ENCODE results near the gene HCFC1. TPM values are rescaled to one million over a fixed set of nuclear protein-coding genes. Genes with fewer than 3 reads are reported as not detected.

Gene HCFC1
- total RNA-seq, 2 experiments from 2014 or later, result 45.9 to 50.2 TPM

DNA sequence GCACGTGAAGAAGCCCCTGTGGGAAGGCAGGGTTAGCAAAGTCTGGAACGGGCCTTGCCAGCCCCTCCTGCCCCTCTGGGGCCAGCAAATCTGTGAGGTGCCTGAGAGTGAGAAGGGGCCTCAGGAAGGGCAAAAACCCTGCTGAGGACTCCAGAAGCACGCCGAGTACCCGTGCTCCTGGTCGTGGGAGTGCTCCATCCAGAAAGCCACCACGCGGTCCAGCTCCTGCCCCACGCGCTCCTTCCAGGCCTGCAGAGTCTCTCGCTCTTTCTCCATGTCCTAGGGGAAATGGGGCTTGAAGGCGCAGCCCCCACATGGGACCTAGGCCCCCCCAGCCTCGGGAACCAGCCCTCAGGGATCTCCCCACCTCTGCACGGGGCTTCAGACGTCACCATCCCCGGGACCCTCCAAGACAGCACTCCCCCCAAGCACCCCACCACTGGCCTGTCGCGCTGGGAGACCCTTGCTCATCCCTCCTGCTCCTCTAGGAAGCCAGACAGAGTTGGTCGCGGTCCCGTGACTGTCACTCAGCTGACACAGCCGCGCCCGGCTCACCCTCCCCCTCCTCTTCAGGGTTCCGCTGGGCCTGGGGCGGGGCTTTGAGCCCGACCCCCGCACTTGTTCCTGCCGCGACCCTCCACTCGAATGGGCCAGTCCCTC, 27.3 kb downstream of the HCFC1 start, which contains the start of gene RENBP:
RENBP (minus strand) TSS at position 504 of the 660 bp plus-strand sequence; CDS start at position 471, 33 bp downstream.
- TF ChIP-seq, protein P1, sequence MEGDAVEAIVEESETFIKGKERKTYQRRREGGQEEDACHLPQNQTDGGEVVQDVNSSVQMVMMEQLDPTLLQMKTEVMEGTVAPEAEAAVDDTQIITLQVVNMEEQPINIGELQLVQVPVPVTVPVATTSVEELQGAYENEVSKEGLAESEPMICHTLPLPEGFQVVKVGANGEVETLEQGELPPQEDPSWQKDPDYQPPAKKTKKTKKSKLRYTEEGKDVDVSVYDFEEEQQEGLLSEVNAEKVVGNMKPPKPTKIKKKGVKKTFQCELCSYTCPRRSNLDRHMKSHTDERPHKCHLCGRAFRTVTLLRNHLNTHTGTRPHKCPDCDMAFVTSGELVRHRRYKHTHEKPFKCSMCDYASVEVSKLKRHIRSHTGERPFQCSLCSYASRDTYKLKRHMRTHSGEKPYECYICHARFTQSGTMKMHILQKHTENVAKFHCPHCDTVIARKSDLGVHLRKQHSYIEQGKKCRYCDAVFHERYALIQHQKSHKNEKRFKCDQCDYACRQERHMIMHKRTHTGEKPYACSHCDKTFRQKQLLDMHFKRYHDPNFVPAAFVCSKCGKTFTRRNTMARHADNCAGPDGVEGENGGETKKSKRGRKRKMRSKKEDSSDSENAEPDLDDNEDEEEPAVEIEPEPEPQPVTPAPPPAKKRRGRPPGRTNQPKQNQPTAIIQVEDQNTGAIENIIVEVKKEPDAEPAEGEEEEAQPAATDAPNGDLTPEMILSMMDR (IDR thresholded peaks at IDR 0.05), result no peak
- Histone ChIP-seq H3K36me3 (ENCODE audit: insufficient read depth, low read length) (peaks cover 8% of the 10 kb centered on the region), H3K4me1 (ENCODE audit: insufficient read depth, low read length) (peaks cover 54% of the 10 kb centered on the region), H3K4me3 (ENCODE audit: low read length) (peak within 1 kb of the TSS; percentile 54), H3K27me3 (ENCODE audit: control insufficient read depth in 1 of 2, insufficient read depth in 2 of 2, low read length in 2 of 2) (no peaks in the 10 kb centered on the region), H3K27ac (ENCODE audit: low read depth in 1 of 2, low read length in 2 of 2) (no peak within 1 kb of the TSS), H3K9me3 (ENCODE audit: control insufficient read depth in 1 of 2, insufficient read depth in 1 of 2, low read length in 2 of 2) (no peaks in the 10 kb centered on the region)
- DNase-seq, result peak in 10 of 14 experiments; percentile 33 to 69 (median 51)
- ChIA-PET CTCF (interaction anchor here (0.8 to 1.4 kb wide), 3 partner anchors 19 to 180 kb away, joined by 3 to 6 read pairs (median 5); partner anchors contain the start of gene PLXNB3), POLR2A (interaction anchor here (1.1 to 10.3 kb wide), 5 partner anchors 9 to 33 kb away, joined by 3 to 196 read pairs (median 3); partner anchors contain the start of genes ARHGAP4 and NAA10)
- ATAC-seq (ENCODE audit: poor library complexity), result peak; percentile 59
- Mint-ChIP-seq H3K4me3 (peak within 1 kb of the TSS; percentile 86), H3K9me3 (no peaks in the 10 kb centered on the region), H3K4me1 (ENCODE audit: low read depth) (peaks cover 20% of the 10 kb centered on the region), H3K27ac (peak within 1 kb of the TSS; percentile 76), H3K36me3 (ENCODE audit: low read depth) (peaks cover 6% of the 10 kb centered on the region), H3K27me3 (no peaks in the 10 kb centered on the region)
- intact Hi-C loops (cut with DNase I, micrococcal nuclease), result loop anchor here in 1 of 2 experiments (10.0 kb wide), 1 partner anchor 989 kb away; no protein-coding TSS in a partner anchor

DNA sequence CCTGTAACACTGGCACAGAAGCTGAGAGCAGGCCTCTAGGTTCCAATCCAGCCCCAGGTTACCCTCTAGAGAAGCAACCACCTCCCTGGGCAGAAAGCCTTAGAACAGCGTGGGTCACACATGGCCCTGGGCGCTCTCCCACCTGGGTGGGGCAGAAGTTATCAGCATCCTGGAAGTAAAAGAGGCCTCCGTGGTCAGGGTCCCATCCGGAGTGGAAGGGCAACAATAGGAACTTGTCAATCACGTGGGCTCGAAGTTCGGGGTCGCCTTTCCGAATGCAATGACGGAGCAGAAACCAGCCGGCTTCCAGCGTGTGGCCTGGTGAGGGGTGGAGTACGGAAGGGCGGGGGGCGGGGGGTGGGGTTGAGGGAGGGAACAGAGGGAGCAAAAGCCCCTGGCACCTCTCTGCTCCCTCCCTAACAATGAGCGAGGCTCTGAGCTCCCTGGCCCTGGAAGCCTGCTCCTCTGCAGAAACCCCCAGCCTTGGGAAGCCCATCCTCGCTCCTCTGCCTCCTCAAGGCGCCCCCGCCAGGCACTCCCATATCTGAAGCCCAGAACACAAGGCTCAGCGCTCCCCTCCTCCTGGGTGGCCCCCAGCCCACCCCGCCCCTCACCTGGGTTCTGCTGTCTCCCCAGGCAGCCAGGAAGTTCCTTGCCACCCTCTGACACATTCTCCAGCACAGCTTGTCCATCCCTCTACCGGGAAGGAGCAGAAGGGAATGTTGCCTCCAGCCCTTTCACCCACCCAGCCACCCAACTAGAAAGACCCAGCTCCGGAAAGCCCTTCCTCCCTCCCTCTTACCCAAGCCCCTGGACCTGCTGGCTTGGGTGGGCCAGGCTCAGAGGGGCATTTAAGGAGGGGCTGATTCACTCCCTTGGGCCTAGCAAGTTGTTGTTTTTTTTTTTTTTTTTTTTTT, 30.0 kb downstream of the HCFC1 start:
- Mint-ChIP-seq H3K9me3 (no peaks in the 10 kb centered on the region), H3K36me3 (ENCODE audit: low read depth) (no peaks in the 10 kb centered on the region), H3K4me3 (peak overlapping the region; percentile 68), H3K27ac (peak overlapping the region; percentile 56), H3K27me3 (no peaks in the 10 kb centered on the region), H3K4me1 (ENCODE audit: low read depth) (peaks cover 18% of the 10 kb centered on the region)
- Histone ChIP-seq H3K9me3 (ENCODE audit: control insufficient read depth in 1 of 2, insufficient read depth in 1 of 2, low read length in 2 of 2) (no peaks in the 10 kb centered on the region), H3K4me3 (ENCODE audit: low read length) (no peak overlapping the region), H3K36me3 (ENCODE audit: insufficient read depth, low read length) (no peaks in the 10 kb centered on the region), H3K4me1 (ENCODE audit: insufficient read depth, low read length) (peaks cover 35% of the 10 kb centered on the region), H3K27ac (ENCODE audit: low read depth in 1 of 2, low read length in 2 of 2) (no peak overlapping the region), H3K27me3 (ENCODE audit: control insufficient read depth in 1 of 2, insufficient read depth in 2 of 2, low read length in 2 of 2) (no peaks in the 10 kb centered on the region)
- ChIA-PET POLR2A (interaction anchor here (10.3 kb wide), 1 partner anchor 16 kb away, joined by 196 read pairs; the partner anchor contains the start of gene ARHGAP4), CTCF (no interaction called here)
- intact Hi-C loops (cut with DNase I, micrococcal nuclease), result loop anchor here in 1 of 2 experiments (10.0 kb wide), 1 partner anchor 987 kb away; no protein-coding TSS in a partner anchor
- ATAC-seq (ENCODE audit: poor library complexity) (no peak), DNase-seq (no peak)
- TF ChIP-seq, protein P1 (IDR thresholded peaks at IDR 0.05), result no peak

DNA sequence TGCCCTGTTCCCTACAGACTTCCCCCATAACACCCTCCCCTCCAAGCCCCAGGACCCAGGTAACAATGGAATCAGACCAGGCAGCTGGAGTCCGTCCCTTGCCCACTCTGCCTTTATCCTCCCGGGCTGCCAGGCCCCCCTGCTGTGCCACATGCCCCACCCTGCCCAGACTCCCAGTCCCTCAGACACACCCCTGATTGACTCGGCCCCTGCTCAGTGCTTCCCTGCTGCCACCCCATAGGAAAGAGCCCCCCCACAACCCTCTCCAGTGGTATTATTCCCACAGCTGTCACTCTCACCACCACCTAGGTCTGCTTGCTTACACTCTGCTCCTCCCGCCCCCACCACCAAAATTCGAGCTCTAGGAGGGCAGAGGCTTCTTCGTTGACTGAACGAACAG, 32.0 kb downstream of the HCFC1 start:
- intact Hi-C loops (cut with DNase I, micrococcal nuclease), result no loop called here
- TF ChIP-seq, protein P1 (IDR thresholded peaks at IDR 0.05), result no peak
- Mint-ChIP-seq H3K27me3 (no peaks in the 10 kb centered on the region), H3K4me3 (no peak overlapping the region), H3K36me3 (ENCODE audit: low read depth) (no peaks in the 10 kb centered on the region), H3K4me1 (ENCODE audit: low read depth) (peaks cover 21% of the 10 kb centered on the region), H3K9me3 (no peaks in the 10 kb centered on the region), H3K27ac (no peak overlapping the region)
- CTCF ChIA-PET, result interaction anchor here (1.4 kb wide), 1 partner anchor 16 kb away, joined by 3 read pairs; no protein-coding TSS in a partner anchor
- DNase-seq (no peak), ATAC-seq (ENCODE audit: poor library complexity) (no peak)
- Histone ChIP-seq H3K27me3 (ENCODE audit: control insufficient read depth in 1 of 2, insufficient read depth in 2 of 2, low read length in 2 of 2) (no peaks in the 10 kb centered on the region), H3K27ac (ENCODE audit: low read depth in 1 of 2, low read length in 2 of 2) (no peak overlapping the region), H3K36me3 (ENCODE audit: insufficient read depth, low read length) (no peaks in the 10 kb centered on the region), H3K4me1 (ENCODE audit: insufficient read depth, low read length) (peaks cover 36% of the 10 kb centered on the region), H3K4me3 (ENCODE audit: low read length) (no peak overlapping the region), H3K9me3 (ENCODE audit: control insufficient read depth in 1 of 2, insufficient read depth in 1 of 2, low read length in 2 of 2) (no peaks in the 10 kb centered on the region)
- POLR2A ChIA-PET, result interaction anchor here (0.8 to 6.3 kb wide), 4 partner anchors 11 to 14 kb away, joined by 3 to 56 read pairs (median 4); partner anchors contain the start of gene ARHGAP4
